OCI-LY7 (cell line): ENCODE measurements around the gene SUMO4. TPM values are rescaled to one million over a fixed set of nuclear protein-coding genes. Genes with fewer than 3 reads are reported as not detected.

ENCODE experiments used
- BruUV-seq: library from RNA; stranded (reverse); fragments of 400-500 nt; replicated peaks from 2 replicates; lab custom pipeline; 2021; lab: Mats Ljungman, UMichigan
- CTCF ChIA-PET: fragments of 300-600 bp; sonication (Branson Sonifier 250); formaldehyde crosslinking; loops from one replicate; lab custom pipeline; 2022; ENCODE audit warnings: antibody characterized with exemption; ENCODE audit not compliant: unreplicated experiment; lab: Charles Lee
- POLR2A ChIA-PET: fragments of 300-600 bp; sonication (Branson Sonifier 250); formaldehyde crosslinking; loops from one replicate; lab custom pipeline; 2022; ENCODE audit warnings: antibody characterized with exemption; lab: Charles Lee
- DNase-seq: peaks from one replicate; pipeline ENCODE4 v3.0.0-alpha.2; 2015; ENCODE audit warnings: low spot score
- H2AFZ ChIP-seq: fragments of 200-600 bp; sonication (generic), shearing (Covaris generic); 2 replicates; pipeline ENCODE4 v1.6.1; 2014; ENCODE audit warnings: mild to moderate bottlenecking, antibody characterized with exemption, low read length, moderate library complexity
- H3K27ac ChIP-seq: fragments of 200-600 bp; sonication (generic); 2 replicates; pipeline ENCODE4 v1.5.1; 2014; ENCODE audit warnings: mixed run types, low read depth, mild to moderate bottlenecking, moderate library complexity, low read length, inconsistent platforms; ENCODE audit not compliant: poor library complexity, severe bottlenecking
- H3K36me3 ChIP-seq: fragments of 200-600 bp; sonication (generic); 2 replicates; pipeline ENCODE4 v1.6.1; 2014; ENCODE audit warnings: mild to moderate bottlenecking, antibody characterized with exemption, low read length, moderate library complexity, mixed read lengths; ENCODE audit not compliant: insufficient read depth
- H3K4me1 ChIP-seq: fragments of 200-600 bp; sonication (generic); 2 replicates; pipeline ENCODE4 v1.5.1; 2014; ENCODE audit warnings: mild to moderate bottlenecking, low read length; ENCODE audit not compliant: insufficient read depth, poor library complexity, severe bottlenecking
- H3K4me2 ChIP-seq: fragments of 200-600 bp; sonication (generic); 2 replicates; pipeline ENCODE4 v1.6.1; 2014; ENCODE audit warnings: mild to moderate bottlenecking, low read length
- H3K4me3 ChIP-seq: fragments of 200-600 bp; sonication (generic); 2 replicates; pipeline ENCODE4 v1.5.1; 2014; ENCODE audit warnings: mild to moderate bottlenecking, low read depth, low read length; ENCODE audit not compliant: poor library complexity, severe bottlenecking
- H3K79me2 ChIP-seq: fragments of 200-600 bp; sonication (generic); 2 replicates; pipeline ENCODE4 v1.6.1; 2016; ENCODE audit warnings: low read depth, mild to moderate bottlenecking, low read length, moderate library complexity, mixed read lengths; ENCODE audit not compliant: insufficient read depth
- H3K9me2 ChIP-seq: fragments of 200-600 bp; sonication (generic); 2 replicates; pipeline ENCODE4 v1.6.1; 2016; ENCODE audit warnings: mild to moderate bottlenecking, low read length, mixed read lengths; ENCODE audit not compliant: insufficient read depth
- H3K9me3 ChIP-seq: fragments of 200-600 bp; sonication (generic); 2 replicates; pipeline ENCODE4 v1.6.1; 2014; ENCODE audit warnings: mild to moderate bottlenecking, mixed run types, low read length, mixed read lengths
- H4K20me1 ChIP-seq: fragments of 200-600 bp; sonication (generic); 2 replicates; pipeline ENCODE4 v1.6.1; 2014; ENCODE audit warnings: mild to moderate bottlenecking, antibody characterized with exemption, low read length, moderate library complexity, mixed read lengths; ENCODE audit not compliant: insufficient read depth
- EZH2phosphoT487 ChIP-seq: fragments of 200-600 bp; sonication (generic); IDR thresholded peaks from 2 replicates; pipeline ENCODE4 v1.6.1; 2018; ENCODE audit warnings: low read depth, borderline replicate concordance, mild to moderate bottlenecking, mixed run types, antibody characterized with exemption, low read length, moderate library complexity, mixed read lengths
- intact Hi-C: fragments of 100-400 bp; cut with micrococcal nuclease; formaldehyde crosslinking; loops from one replicate; pipeline ENCODE4 v1.10.0; 2022; ENCODE audit not compliant: unreplicated experiment
- total RNA-seq, 2 experiments: library from RNA; depleted of rRNA in 1 of 2; stranded (reverse); fragments of >200 nt in 1 of 2; shearing (Covaris generic) in 1 of 2; gene quantifications; 2 replicates each; pipeline ENCODE4 v1.2.3, GENCODE V29; 2014 to 2022
- TF ChIP-seq, protein P1 (sequence below): fragments of 200-600 bp; sonication (generic); conservative IDR thresholded peaks from 2 replicates; pipeline ENCODE4 v1.5.1; 2014; ENCODE audit warnings: mild to moderate bottlenecking, antibody characterized with exemption, low read length, moderate library complexity, mixed read lengths

SUMO4 gene
- total RNA-seq, 2 experiments from 2014 or later: 3.2 to 3.6 TPM

DNA sequence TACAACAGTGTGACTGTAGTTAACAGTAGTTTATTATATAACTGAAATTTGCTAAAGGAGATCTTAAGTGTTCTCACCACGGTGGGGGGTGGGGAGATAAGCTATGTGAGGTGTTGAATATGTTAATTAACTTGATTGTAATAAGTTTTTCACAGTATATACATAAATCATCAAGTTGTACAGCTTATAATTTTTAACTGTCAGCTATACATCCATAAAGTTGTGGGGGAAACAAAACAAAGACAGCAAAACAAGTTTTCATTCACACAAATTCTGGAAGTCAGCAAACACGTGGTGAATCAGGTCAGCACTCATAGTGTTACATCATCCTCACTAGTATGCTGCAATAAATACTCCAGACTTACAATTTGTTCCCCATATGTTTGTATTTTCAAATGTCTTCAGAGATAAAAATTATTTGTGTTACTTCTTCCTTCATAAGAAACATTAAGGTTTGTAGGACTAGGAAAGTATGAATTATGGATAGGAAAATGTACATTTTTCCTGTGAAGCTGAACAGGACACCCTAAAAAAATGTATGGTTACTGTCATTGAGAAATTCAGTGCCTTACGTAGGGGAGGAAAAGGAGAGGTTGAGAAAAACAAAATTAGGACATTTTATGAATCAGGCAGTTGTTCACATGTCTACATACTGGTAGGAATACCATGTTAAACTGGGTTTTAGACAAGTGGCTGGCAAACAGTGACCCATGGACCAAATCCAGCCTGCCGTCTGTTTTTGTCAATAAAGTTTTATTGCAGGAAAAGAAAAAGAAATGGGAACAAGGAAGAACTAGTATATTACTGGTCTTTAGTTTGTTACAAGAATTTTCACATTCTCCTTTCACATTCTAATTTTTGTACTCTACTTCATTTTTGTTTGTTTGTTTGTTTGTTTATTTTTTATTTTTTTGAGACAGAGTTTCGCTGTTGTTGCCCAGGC is 6.0 kb downstream of the SUMO4 start:
- intact Hi-C loops: no loop called here
- POLR2A ChIA-PET: interaction anchor here (1.3 kb wide), 1 partner anchor 14 kb away, joined by 5 read pairs; no protein-coding TSS in a partner anchor
- BruUV-seq: no TSS peak

DNA sequence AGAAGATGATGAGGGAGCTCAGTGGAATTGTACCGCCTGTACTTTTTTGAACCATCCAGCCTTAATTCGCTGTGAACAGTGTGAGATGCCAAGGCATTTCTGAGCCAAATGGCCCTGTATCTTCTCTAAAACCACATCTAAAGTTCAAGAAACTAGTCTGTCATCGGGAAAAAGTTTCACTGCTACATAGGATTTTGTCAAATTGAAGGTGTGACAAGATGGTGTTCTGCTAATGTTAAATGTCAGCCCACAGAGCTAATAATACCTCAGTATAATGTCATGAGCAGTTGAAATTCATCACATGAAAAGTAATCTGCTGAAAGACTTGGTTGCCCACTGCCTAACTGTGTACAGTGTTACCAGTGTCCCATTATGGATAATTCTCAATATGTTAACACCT is 9.6 kb downstream of the SUMO4 start:
- Histone ChIP-seq H3K9me2 (no peaks in the 10 kb centered on the region), H3K4me1 (no peaks in the 10 kb centered on the region), H3K79me2 (no peaks in the 10 kb centered on the region), H2AFZ (no peak overlapping the region), H3K27ac (no peak overlapping the region), H3K4me3 (no peak overlapping the region), H3K9me3 (no peaks in the 10 kb centered on the region), H3K4me2 (no peak overlapping the region), H4K20me1 (no peaks in the 10 kb centered on the region), H3K36me3 (peaks cover 52% of the 10 kb centered on the region)
- intact Hi-C loops: no loop called here
- ChIA-PET CTCF (interaction anchor here (1.0 kb wide), 1 partner anchor 11 kb away, joined by 3 read pairs; no protein-coding TSS in a partner anchor), POLR2A (interaction anchor here (0.6 to 1.4 kb wide), 4 partner anchors 8 to 86 kb away, joined by 3 to 4 read pairs (median 4); no protein-coding TSS in a partner anchor)
- no peak for DNase-seq
- BruUV-seq: no TSS peak
- TF ChIP-seq, protein P1, sequence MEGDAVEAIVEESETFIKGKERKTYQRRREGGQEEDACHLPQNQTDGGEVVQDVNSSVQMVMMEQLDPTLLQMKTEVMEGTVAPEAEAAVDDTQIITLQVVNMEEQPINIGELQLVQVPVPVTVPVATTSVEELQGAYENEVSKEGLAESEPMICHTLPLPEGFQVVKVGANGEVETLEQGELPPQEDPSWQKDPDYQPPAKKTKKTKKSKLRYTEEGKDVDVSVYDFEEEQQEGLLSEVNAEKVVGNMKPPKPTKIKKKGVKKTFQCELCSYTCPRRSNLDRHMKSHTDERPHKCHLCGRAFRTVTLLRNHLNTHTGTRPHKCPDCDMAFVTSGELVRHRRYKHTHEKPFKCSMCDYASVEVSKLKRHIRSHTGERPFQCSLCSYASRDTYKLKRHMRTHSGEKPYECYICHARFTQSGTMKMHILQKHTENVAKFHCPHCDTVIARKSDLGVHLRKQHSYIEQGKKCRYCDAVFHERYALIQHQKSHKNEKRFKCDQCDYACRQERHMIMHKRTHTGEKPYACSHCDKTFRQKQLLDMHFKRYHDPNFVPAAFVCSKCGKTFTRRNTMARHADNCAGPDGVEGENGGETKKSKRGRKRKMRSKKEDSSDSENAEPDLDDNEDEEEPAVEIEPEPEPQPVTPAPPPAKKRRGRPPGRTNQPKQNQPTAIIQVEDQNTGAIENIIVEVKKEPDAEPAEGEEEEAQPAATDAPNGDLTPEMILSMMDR: no peak
- no peak for TF ChIP-seq EZH2phosphoT487

More for the DNA sequence above, 6.0 kb downstream of the SUMO4 start:
- no peaks in the 10 kb centered on the region for H4K20me1 ChIP-seq
- no peak overlapping the region for H2AFZ ChIP-seq
- no peaks in the 10 kb centered on the region for H3K9me2 ChIP-seq
- no peak overlapping the region for H3K4me2 ChIP-seq
- peaks cover 73% of the 10 kb centered on the region for H3K36me3 ChIP-seq
- no peak overlapping the region for H3K27ac ChIP-seq
- no peak overlapping the region for H3K4me3 ChIP-seq
- no peaks in the 10 kb centered on the region for H3K4me1 ChIP-seq
- no peaks in the 10 kb centered on the region for H3K9me3 ChIP-seq
- CTCF ChIA-PET: no interaction called here
- DNase-seq: no peak
- TF ChIP-seq, protein P1: no peak
- no peak for TF ChIP-seq EZH2phosphoT487
- H3K79me2 ChIP-seq: no peaks in the 10 kb centered on the region

DNA sequence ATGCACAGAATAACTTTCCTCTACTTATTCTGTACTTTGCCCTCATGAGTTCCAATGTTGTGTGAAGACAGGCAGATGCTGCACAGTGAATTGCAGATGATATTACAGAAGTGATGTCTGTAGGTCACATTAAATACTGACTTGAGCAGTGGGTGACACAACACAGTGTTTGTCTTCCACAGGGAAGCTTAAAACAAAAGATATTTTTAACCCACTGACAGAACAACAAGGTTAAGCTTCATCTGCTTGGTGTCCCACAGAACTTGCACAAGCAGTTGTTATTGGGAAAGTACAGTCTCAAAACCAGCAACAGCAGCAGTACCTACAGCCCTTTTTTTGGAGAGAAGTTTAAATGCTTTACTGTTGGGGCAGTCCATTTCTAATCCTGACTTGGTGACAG is 10.5 kb downstream of the SUMO4 start:
- no peaks in the 10 kb centered on the region for H3K4me1 ChIP-seq
- no peaks in the 10 kb centered on the region for H4K20me1 ChIP-seq
- peaks cover 43% of the 10 kb centered on the region for H3K36me3 ChIP-seq
- no peaks in the 10 kb centered on the region for H3K9me2 ChIP-seq
- intact Hi-C loops: no loop called here
- no peaks in the 10 kb centered on the region for H3K9me3 ChIP-seq
- TF ChIP-seq EZH2phosphoT487: no peak
- TF ChIP-seq, protein P1: no peak
- H3K4me3 ChIP-seq: no peak overlapping the region
- ChIA-PET POLR2A (interaction anchor here (0.6 to 1.4 kb wide), 3 partner anchors 9 to 148 kb away, joined by 3 to 4 read pairs (median 3); no protein-coding TSS in a partner anchor), CTCF (no interaction called here)
- no TSS peak for BruUV-seq
- H2AFZ ChIP-seq: no peak overlapping the region
- DNase-seq: no peak
- no peak overlapping the region for H3K4me2 ChIP-seq
- H3K27ac ChIP-seq: no peak overlapping the region
- H3K79me2 ChIP-seq: no peaks in the 10 kb centered on the region
